ENCODE data around the gene SCARB1.

The SCARB1 gene

GRCh38 chr12:124782132-124782531, 81.5 kb downstream of the SCARB1 start:
- TF ChIP-seq CEBPB (IDR thresholded peaks at IDR 0.05), result no peak

GRCh38 chr12:124780752-124781685, 82.6 kb downstream of the SCARB1 start:
- TF ChIP-seq TCF12 (IDR thresholded peaks at IDR 0.05; ENCODE audit: low read depth) (no peak), USF1 (IDR thresholded peaks at IDR 0.05) (no peak), MAX (IDR thresholded peaks at IDR 0.05) (no peak), ZBTB7A (IDR thresholded peaks at IDR 0.05; ENCODE audit: low read depth) (no peak), TAF1 (IDR thresholded peaks at IDR 0.05; ENCODE audit: low read depth) (no peak)

- TF ChIP-seq FOXM1 (IDR thresholded peaks at IDR 0.05; ENCODE audit: borderline replicate concordance, low read depth), result no peak
- no peak for TF ChIP-seq ZBTB7A (IDR thresholded peaks at IDR 0.05; ENCODE audit: low read depth)
- TF ChIP-seq CREB1 (IDR thresholded peaks at IDR 0.05; ENCODE audit: low read depth), result no peak
- no peak for TF ChIP-seq USF1 (IDR thresholded peaks at IDR 0.05)
- TF ChIP-seq CEBPB (IDR thresholded peaks at IDR 0.05), result no peak
- no peak for TF ChIP-seq REST (IDR thresholded peaks at IDR 0.05; ENCODE audit: low read depth)
- TF ChIP-seq TAF1 (IDR thresholded peaks at IDR 0.05; ENCODE audit: low read depth), result no peak
- no peak for TF ChIP-seq MAX (IDR thresholded peaks at IDR 0.05)
- no peak for TF ChIP-seq TCF12 (IDR thresholded peaks at IDR 0.05; ENCODE audit: low read depth)
- no peak for TF ChIP-seq EP300 (IDR thresholded peaks at IDR 0.05; ENCODE audit: borderline replicate concordance)
- TF ChIP-seq RAD21 (IDR thresholded peaks at IDR 0.05; ENCODE audit: low read depth), result no peak
- no peak for TF ChIP-seq TEAD4 (IDR thresholded peaks at IDR 0.05)
Observed at GRCh38 chr12:124780336-124780735, 83.3 kb downstream of the SCARB1 start.

GRCh38 chr12:124779161-124780141, 84.2 kb downstream of the SCARB1 start:
- no peak for TF ChIP-seq RAD21 (IDR thresholded peaks at IDR 0.05; ENCODE audit: low read depth)
- no peak for TF ChIP-seq YY1 (IDR thresholded peaks at IDR 0.05; ENCODE audit: low read depth)
- TF ChIP-seq TEAD4 (IDR thresholded peaks at IDR 0.05), result no peak
- no peak for TF ChIP-seq FOXM1 (IDR thresholded peaks at IDR 0.05; ENCODE audit: borderline replicate concordance, low read depth)
- no peak for TF ChIP-seq NFIC (IDR thresholded peaks at IDR 0.05)
- TF ChIP-seq REST (IDR thresholded peaks at IDR 0.05; ENCODE audit: low read depth), result no peak
- TF ChIP-seq USF1 (IDR thresholded peaks at IDR 0.05), result no peak
- TF ChIP-seq ZBTB7A (IDR thresholded peaks at IDR 0.05; ENCODE audit: low read depth), result no peak
- no peak for TF ChIP-seq CREB1 (IDR thresholded peaks at IDR 0.05; ENCODE audit: low read depth)
- TF ChIP-seq TAF1 (IDR thresholded peaks at IDR 0.05; ENCODE audit: low read depth), result no peak
- no peak for TF ChIP-seq EP300 (IDR thresholded peaks at IDR 0.05; ENCODE audit: borderline replicate concordance)
- TF ChIP-seq EGR1 (IDR thresholded peaks at IDR 0.05), result no peak
- TF ChIP-seq TCF12 (IDR thresholded peaks at IDR 0.05; ENCODE audit: low read depth), result no peak
- TF ChIP-seq CEBPB (IDR thresholded peaks at IDR 0.05), result no peak
- no peak for TF ChIP-seq MAX (IDR thresholded peaks at IDR 0.05)

All from Ishikawa (cell line).